ENCODE data around the gene TPST1.

DNA sequence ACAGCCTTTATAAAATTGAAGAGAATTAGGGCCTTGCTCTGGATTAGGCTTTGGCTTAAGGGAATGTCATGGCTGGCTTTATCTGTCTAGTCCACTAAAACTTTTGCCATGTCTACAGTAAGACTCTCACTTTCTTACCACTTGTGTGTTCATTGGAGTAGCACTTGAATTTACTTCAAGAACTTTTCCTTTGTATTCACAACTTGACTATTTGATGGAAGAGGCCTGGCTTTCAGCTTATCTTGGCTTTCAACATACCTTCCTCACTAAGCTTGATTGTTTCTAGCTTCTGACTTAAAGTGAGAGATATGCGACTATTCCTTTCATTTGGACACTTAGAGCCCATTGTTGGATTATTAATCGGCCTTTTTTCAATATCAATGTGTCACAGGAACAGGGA is 96.1 kb downstream of the TPST1 start:
- TF ChIP-seq TCF12 (IDR thresholded peaks at IDR 0.05; ENCODE audit: low read depth) (no peak), EP300 (IDR thresholded peaks at IDR 0.05; ENCODE audit: borderline replicate concordance) (no peak), NFIC (IDR thresholded peaks at IDR 0.05) (no peak), CEBPB (IDR thresholded peaks at IDR 0.05) (no peak), MAX (IDR thresholded peaks at IDR 0.05) (no peak), RAD21 (IDR thresholded peaks at IDR 0.05; ENCODE audit: low read depth) (no peak), CREB1 (IDR thresholded peaks at IDR 0.05; ENCODE audit: low read depth) (no peak), TAF1 (IDR thresholded peaks at IDR 0.05; ENCODE audit: low read depth) (no peak), YY1 (IDR thresholded peaks at IDR 0.05; ENCODE audit: low read depth) (no peak), ZBTB7A (IDR thresholded peaks at IDR 0.05; ENCODE audit: low read depth) (no peak), FOXM1 (IDR thresholded peaks at IDR 0.05; ENCODE audit: borderline replicate concordance, low read depth) (no peak)
- TF ChIP-seq, protein P1, sequence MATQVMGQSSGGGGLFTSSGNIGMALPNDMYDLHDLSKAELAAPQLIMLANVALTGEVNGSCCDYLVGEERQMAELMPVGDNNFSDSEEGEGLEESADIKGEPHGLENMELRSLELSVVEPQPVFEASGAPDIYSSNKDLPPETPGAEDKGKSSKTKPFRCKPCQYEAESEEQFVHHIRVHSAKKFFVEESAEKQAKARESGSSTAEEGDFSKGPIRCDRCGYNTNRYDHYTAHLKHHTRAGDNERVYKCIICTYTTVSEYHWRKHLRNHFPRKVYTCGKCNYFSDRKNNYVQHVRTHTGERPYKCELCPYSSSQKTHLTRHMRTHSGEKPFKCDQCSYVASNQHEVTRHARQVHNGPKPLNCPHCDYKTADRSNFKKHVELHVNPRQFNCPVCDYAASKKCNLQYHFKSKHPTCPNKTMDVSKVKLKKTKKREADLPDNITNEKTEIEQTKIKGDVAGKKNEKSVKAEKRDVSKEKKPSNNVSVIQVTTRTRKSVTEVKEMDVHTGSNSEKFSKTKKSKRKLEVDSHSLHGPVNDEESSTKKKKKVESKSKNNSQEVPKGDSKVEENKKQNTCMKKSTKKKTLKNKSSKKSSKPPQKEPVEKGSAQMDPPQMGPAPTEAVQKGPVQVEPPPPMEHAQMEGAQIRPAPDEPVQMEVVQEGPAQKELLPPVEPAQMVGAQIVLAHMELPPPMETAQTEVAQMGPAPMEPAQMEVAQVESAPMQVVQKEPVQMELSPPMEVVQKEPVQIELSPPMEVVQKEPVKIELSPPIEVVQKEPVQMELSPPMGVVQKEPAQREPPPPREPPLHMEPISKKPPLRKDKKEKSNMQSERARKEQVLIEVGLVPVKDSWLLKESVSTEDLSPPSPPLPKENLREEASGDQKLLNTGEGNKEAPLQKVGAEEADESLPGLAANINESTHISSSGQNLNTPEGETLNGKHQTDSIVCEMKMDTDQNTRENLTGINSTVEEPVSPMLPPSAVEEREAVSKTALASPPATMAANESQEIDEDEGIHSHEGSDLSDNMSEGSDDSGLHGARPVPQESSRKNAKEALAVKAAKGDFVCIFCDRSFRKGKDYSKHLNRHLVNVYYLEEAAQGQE (IDR thresholded peaks at IDR 0.05; ENCODE audit: low read depth), result no peak

Data from Ishikawa (cell line).